HG03025 (cell line): Measurements from ENCODE around the gene SLC25A40.
"Not testable (repeated sequence)": the region's sequence is repeated elsewhere in the genome, so short reads cannot be mapped to it uniquely, and the experiment has no call there.

Experiments used
- ATAC-seq: cut with Tn5 transposase; IDR thresholded peaks from one replicate; pipeline ENCODE4 v1.9.1; 2021; ENCODE audit warnings: mild to moderate bottlenecking, moderate library complexity; ENCODE audit not compliant: unreplicated experiment, low FRiP score

SLC25A40 gene

DNA sequence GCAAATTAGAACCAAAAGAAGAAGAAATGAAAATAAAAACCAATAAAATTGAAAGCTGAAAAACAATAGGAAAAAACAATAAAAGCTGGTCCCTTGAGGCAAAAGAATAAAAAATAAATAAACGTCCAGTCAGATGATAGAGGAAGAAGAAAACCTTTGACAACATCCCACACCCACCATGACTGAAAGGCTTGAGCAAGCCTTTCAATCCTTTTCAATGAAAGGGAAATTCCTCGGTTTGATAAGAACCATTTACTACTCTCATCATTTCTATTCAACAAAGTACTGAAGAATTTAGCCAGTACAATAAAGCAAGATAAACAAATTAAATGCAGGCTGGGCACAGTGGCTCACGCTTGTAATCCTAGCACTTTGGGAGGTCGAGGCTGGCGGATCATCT is 3.8 kb downstream of the SLC25A40 start:
- no peak for ATAC-seq

DNA sequence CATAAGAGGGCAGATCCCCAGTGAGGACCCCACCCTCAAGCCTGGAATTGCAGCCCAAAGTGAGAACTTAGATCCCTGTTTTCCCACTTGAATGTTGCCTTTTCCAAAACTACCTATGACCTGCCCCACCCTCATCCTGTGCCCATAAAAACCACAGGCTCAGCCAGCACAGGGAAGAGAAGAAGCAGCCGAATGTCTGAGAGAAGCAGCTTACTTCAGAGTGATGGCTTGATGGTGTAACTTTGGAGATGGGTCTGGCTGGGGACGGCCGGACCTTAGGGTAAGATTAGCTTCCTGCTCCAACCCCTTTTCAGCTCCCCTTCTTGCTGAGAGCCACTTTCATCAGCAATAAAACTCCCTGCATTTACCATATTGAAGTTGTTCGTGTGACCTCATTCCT is 5.7 kb downstream of the SLC25A40 start:
- no peak for ATAC-seq

- not testable (repeated sequence) for ATAC-seq
These were observed 9.6 kb downstream of the SLC25A40 start for GRCh38 chr7:87866533-87866932.

GRCh38 chr7:87866089-87866488 is 10.1 kb downstream of the SLC25A40 start:
- ATAC-seq, result no peak

DNA sequence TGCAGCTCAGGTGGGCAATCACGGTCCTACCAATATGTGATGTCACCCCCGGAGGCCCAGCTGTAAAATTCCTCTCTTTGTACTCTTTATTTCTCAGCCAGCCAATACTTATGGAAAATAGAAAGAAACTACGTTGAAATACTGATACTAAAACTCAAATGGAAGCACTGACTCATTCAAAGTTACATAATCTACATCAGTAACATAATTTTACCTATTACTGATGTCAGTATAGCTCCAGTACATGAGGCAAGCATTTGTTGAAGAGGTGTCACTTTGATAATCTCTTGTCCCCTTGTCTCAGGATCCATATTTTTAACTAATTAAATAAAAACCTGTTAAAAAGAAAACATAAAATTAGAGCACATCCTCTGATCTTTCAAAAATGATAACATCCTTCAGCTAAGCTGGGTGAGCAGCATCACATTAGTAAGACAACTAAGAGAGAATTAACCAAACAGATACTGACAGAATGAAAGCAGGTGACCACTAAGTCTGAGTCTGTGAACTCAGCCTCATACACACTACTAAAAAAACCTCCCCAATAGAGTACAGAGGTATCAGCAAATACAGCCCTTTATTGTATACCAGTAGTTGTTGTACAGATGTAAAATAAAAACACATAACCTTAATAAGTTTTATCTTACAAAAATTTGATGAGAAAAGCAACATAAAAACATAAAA is 17.6 kb downstream of the SLC25A40 start:
- no peak for ATAC-seq

DNA sequence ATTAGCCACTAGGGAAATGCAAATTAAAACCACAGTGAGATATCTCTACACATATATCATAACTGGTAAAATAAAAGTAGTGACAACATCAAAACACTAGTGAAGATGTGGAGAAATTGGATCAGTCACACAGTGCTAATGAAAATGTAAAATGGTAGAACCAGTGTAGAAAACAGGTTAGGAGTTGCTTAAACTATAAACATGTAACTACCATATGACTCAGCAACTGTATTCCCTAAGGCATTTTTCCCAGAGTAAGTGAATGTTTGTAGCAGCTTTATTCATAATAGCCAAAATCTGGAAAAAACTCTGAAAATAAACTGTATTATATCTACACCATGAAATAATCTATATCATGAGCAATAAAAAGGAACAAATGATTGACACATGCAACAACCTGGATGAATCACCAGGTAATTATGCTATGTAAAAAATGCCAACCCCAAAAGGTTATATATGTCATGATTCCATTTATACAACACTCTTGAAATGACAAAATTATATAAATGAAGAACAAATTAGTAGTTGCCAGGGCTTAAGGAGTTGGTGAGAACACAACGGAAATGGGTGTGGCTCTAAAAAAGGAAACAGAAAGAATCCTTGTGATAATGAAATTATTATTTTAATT is 22.8 kb downstream of the SLC25A40 start:
- no peak for ATAC-seq

GRCh38 chr7:87852306-87852705 is 23.9 kb downstream of the SLC25A40 start:
- ATAC-seq, result no peak

DNA sequence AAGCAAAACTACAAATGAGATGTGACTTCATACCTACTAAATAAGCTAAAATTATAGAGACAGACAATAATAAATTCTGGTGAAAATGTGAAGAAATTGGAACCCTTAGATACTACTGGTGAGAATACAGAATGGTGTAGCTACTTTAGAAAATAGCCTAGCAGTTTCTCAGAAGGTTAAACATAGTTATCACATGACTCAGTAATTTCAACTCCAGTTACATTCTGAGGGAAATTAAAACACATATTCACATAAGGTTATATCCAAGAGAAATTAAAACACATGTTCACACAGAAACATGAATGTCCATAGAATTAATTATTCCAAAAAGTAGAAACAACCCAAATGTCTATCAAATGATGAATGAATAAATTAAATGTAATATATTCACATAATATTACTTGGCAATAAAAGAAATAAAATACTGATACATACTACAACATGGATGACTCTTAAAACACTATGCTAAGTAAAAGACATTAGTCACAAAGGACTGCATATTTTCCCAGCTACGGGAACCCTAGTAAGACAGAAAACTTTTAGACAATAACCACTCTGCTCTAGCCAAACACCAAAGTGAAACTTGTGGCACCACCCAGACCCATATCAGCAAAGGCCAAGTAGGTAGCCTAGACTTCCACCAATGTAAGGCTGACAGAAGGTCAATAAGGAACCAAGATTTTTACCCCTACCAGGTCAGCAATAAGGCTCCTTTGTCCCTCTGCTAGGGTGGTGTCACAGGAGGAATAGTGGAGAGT is 25.1 kb downstream of the SLC25A40 start:
- ATAC-seq, result no peak

GRCh38 chr7:87837597-87837996 is 38.6 kb downstream of the SLC25A40 start:
- no peak for ATAC-seq

DNA sequence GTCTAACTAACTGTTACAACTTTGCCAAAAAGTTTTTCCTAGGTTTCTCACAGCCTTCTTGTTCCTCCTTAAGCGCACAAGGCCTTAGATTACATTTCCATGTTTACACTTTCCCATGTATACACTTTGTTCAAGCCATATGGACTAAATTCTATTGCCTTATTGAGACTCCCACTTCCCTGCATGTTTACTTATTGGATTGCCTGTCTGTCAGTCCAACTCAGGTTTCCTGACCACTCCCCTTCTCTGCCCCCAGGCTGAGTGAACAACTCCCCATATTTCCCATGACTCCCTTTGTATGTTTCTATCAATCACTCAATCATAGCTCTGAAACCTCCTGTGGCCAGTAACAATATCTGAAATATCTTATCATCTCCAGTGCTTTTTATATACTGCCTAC is 43.0 kb downstream of the SLC25A40 start:
- ATAC-seq, result no peak

DNA sequence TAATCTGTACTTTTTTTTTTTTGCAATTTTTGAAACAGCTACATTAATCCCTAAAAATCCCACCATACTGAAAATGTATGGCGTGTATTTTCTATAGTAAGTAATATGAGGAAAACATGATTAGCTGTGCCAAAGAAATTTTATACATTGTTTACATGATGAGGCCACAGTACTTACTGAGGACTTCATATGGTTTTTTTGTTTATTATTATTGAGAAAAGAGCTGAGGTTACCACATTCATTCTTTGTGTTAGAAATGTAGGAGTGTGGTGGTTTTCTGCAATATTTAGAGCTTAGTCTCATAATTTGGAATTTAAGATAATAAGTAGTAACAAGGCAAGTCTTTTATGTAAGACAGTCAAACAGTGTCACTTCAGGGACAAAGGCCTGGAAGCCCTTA is 45.1 kb downstream of the SLC25A40 start:
- ATAC-seq, result no peak

DNA sequence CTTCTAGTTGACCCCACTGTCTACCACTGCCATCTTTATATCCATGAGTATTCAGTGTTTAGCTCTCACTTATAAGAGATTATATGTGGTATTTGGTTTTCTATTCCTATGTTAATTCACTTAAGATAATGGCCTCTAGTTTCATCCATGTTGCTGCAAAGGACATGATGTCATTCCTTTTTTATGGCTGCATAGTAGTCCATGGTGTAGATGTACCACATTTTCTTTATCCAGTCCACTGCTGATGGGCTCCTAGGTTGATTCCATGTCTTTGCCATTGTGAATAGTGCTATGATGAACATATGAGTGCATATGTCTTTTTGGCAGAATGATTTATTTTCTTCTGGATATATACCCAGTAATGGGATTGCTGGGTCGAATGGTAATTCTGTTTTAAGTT is 47.8 kb downstream of the SLC25A40 start:
- ATAC-seq, result not testable (repeated sequence)

DNA sequence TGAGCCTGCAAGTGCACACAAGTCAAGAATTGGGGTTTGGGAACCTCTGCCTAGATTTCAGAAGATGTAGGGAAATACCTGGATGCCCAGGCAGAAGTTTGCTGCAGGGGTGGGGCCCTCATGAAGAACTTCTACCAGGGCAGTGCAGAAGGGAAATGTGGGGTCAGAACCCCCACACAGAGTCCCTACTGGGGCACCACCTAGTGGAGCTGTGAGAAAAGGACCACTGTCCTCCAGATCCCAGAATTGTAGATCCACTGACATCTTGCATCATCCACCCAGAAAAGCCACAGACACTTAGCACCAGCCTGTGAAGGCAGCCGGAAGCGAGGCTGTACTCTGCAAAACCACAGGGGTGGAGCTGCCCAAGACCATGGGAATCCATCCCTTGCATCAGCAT is 50.8 kb downstream of the SLC25A40 start:
- not testable (repeated sequence) for ATAC-seq

DNA sequence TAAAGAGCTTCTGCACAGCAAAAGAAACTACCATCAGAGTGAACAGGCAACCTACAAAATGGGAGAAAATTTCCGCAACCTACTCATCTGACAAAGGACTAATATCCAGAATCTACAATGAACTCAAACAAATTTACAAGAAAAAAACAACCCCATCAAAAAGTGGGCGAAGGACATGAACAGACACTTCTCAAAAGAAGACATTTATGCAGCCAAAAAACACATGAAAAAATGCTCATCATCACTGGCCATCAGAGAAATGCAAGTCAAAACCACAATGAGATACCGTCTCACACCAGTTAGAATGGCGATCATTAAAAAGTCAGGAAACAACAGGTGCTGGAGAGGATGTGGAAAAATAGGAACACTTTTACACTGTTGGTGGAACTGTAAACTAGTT is 54.1 kb downstream of the SLC25A40 start:
- not testable (repeated sequence) for ATAC-seq

GRCh38 chr7:87818336-87818735 is 57.8 kb downstream of the SLC25A40 start:
- no peak for ATAC-seq

DNA sequence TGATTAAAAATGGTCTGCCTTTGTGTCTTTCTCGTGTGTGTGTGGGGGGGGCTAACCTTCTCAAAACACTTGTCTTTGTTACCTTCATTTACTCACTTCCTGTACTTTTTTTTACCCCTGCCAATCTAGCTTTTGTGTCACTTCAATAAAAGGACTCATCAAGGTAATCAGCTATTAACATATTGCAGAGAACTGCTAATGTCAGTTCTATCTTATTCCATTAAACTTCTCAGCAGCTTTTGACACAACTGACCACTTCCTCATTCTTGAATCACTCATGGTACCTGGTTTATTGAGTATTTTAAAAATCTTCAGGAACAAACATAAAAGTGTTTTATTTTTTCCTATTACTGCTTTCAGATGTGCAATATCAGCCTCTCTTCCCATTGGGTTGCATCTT is 59.8 kb downstream of the SLC25A40 start:
- no peak for ATAC-seq

- ATAC-seq, result no peak
These were observed 65.4 kb downstream of the SLC25A40 start for GRCh38 chr7:87810726-87811125.

GRCh38 chr7:87810130-87810529 is 66.0 kb downstream of the SLC25A40 start:
- no peak for ATAC-seq

DNA sequence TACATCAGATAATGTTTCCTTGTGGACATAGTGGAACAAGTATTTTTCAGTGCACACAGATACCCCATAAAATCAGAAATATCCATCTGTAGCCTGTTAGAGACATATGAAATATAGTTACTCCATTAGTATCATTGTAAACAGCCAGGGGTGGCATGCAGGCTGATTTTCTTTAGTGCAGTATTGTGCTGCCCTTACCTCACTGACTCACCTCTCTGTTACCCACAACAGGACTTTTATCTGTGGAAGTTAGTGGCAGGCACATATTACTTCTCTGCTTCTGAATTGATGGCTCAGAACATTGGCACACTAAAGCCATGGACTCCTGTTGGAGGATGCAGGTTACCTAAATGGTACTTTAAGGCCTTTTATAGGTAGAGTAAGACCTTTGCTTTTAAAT is 70.0 kb downstream of the SLC25A40 start:
- ATAC-seq, result no peak

DNA sequence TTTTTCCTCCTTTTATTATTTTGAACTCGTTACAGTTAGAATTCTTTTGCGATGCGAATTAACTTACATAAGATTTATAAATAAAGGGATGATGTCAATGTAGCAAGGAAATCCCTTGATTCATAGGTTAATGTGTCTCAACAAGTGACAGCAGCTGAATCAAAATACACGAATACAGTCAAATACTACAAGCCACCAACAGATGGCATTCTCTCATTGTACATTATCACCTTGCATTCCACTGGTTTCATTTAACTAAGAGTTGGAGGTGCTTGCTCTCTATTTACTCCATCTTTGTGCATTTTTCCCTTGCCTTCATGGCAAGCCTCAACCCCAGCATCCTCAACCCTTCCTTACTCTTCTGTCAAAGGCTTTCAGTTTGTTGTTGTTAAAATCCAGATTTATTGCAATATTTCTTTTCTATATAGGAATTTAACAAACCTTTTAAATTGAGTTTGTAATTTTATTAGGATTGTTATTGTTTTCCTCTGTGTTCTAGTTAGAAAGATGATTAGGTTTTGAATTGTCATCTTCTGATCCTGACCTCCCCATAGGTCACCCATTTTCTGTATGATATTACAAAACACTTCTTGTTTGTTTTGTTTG is 78.3 kb downstream of the SLC25A40 start:
- peak; percentile 62 for ATAC-seq

- ATAC-seq, result no peak
These were observed 78.8 kb downstream of the SLC25A40 start for GRCh38 chr7:87797395-87797794.
